Measurements from ENCODE around the gene TRHDE.

Gene TRHDE

GRCh38 chr12:72368719-72369422 lies 96.7 kb downstream of the TRHDE start:
- TF ChIP-seq, protein P1, sequence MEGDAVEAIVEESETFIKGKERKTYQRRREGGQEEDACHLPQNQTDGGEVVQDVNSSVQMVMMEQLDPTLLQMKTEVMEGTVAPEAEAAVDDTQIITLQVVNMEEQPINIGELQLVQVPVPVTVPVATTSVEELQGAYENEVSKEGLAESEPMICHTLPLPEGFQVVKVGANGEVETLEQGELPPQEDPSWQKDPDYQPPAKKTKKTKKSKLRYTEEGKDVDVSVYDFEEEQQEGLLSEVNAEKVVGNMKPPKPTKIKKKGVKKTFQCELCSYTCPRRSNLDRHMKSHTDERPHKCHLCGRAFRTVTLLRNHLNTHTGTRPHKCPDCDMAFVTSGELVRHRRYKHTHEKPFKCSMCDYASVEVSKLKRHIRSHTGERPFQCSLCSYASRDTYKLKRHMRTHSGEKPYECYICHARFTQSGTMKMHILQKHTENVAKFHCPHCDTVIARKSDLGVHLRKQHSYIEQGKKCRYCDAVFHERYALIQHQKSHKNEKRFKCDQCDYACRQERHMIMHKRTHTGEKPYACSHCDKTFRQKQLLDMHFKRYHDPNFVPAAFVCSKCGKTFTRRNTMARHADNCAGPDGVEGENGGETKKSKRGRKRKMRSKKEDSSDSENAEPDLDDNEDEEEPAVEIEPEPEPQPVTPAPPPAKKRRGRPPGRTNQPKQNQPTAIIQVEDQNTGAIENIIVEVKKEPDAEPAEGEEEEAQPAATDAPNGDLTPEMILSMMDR (IDR thresholded peaks at IDR 0.05; ENCODE audit: low read depth, low read length) = no peak
- no peak for TF ChIP-seq EZH2phosphoT487 (IDR thresholded peaks at IDR 0.05; ENCODE audit: low read depth)
- no peaks in the 10 kb centered on the region for H3K79me2 ChIP-seq (ENCODE audit: low read length)
- H3K4me2 ChIP-seq (ENCODE audit: low read length) = no peak overlapping the region
- H2AFZ ChIP-seq (ENCODE audit: low read depth, low read length) = no peak overlapping the region
- no peaks in the 10 kb centered on the region for H3K9me3 ChIP-seq (ENCODE audit: insufficient read depth, low read length)
- no peaks in the 10 kb centered on the region for H4K20me1 ChIP-seq (ENCODE audit: insufficient read depth, low read length)
- no peak overlapping the region for H3K4me3 ChIP-seq (ENCODE audit: low read length)
- H3K27ac ChIP-seq (ENCODE audit: low read length) = no peak overlapping the region
- H3K27me3 ChIP-seq (ENCODE audit: low read depth, low read length) = no peaks in the 10 kb centered on the region
- H3K9ac ChIP-seq (ENCODE audit: low read length) = no peak overlapping the region
- no peaks in the 10 kb centered on the region for H3K4me1 ChIP-seq (ENCODE audit: low read length)
- no peaks in the 10 kb centered on the region for H3K36me3 ChIP-seq (replicated peaks; ENCODE audit: low read depth, low read length)

DNA sequence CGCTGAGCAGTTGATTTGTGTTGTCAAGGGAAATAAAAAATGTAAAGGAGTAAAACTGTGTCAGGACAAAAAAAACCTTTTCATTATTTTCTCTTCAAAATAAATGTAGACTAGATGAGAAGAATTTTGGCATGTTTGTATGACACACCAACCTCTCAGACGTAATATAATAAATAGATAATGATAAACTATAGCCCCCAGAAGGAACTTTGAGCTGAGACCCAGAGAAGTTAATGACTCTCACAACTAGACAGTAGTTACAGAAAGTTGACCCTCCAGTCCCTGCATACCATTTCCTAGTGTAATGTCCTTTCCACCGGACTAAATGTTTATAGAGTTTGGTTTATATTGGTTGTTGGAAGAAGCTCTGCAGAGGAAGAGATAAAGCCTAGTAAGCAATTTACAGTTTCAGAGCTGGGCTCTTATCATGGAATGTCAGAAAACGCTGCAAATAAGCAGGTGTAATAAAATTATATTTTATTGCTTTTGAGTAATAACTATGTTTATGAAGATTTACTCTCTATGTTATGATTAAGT lies 97.3 kb downstream of the TRHDE start:
- Histone ChIP-seq H3K9ac (ENCODE audit: low read length) (no peak overlapping the region), H3K27ac (ENCODE audit: low read length) (no peak overlapping the region), H3K4me2 (ENCODE audit: low read length) (no peak overlapping the region), H3K4me1 (ENCODE audit: low read length) (no peaks in the 10 kb centered on the region), H3K4me3 (ENCODE audit: low read length) (no peak overlapping the region), H3K9me3 (ENCODE audit: insufficient read depth, low read length) (no peaks in the 10 kb centered on the region), H3K79me2 (ENCODE audit: low read length) (no peaks in the 10 kb centered on the region), H4K20me1 (ENCODE audit: insufficient read depth, low read length) (no peaks in the 10 kb centered on the region), H2AFZ (ENCODE audit: low read depth, low read length) (no peak overlapping the region), H3K36me3 (replicated peaks; ENCODE audit: low read depth, low read length) (no peaks in the 10 kb centered on the region), H3K27me3 (ENCODE audit: low read depth, low read length) (no peaks in the 10 kb centered on the region)
- TF ChIP-seq, protein P1 (IDR thresholded peaks at IDR 0.05; ENCODE audit: low read depth, low read length) = no peak
- no peak for TF ChIP-seq EZH2phosphoT487 (IDR thresholded peaks at IDR 0.05; ENCODE audit: low read depth)

- Histone ChIP-seq H4K20me1 (ENCODE audit: insufficient read depth, low read length) (no peaks in the 10 kb centered on the region), H3K36me3 (replicated peaks; ENCODE audit: low read depth, low read length) (no peaks in the 10 kb centered on the region), H3K4me3 (ENCODE audit: low read length) (no peak overlapping the region), H3K27ac (ENCODE audit: low read length) (no peak overlapping the region), H3K79me2 (ENCODE audit: low read length) (no peaks in the 10 kb centered on the region), H3K4me1 (ENCODE audit: low read length) (no peaks in the 10 kb centered on the region), H2AFZ (ENCODE audit: low read depth, low read length) (no peak overlapping the region), H3K27me3 (ENCODE audit: low read depth, low read length) (no peaks in the 10 kb centered on the region), H3K9me3 (ENCODE audit: insufficient read depth, low read length) (no peaks in the 10 kb centered on the region), H3K4me2 (ENCODE audit: low read length) (no peak overlapping the region), H3K9ac (ENCODE audit: low read length) (no peak overlapping the region)
- TF ChIP-seq EZH2phosphoT487 (IDR thresholded peaks at IDR 0.05; ENCODE audit: low read depth) = no peak
- TF ChIP-seq, protein P1 (IDR thresholded peaks at IDR 0.05; ENCODE audit: low read depth, low read length) = no peak
Observed at GRCh38 chr12:72380441-72380840, 108.3 kb downstream of the TRHDE start.

- Histone ChIP-seq H3K36me3 (replicated peaks; ENCODE audit: low read depth, low read length) (no peaks in the 10 kb centered on the region), H2AFZ (ENCODE audit: low read depth, low read length) (no peak overlapping the region), H3K4me2 (ENCODE audit: low read length) (no peak overlapping the region), H3K4me1 (ENCODE audit: low read length) (no peaks in the 10 kb centered on the region), H3K9ac (ENCODE audit: low read length) (no peak overlapping the region), H3K9me3 (ENCODE audit: insufficient read depth, low read length) (no peaks in the 10 kb centered on the region), H3K79me2 (ENCODE audit: low read length) (no peaks in the 10 kb centered on the region), H3K4me3 (ENCODE audit: low read length) (no peak overlapping the region), H4K20me1 (ENCODE audit: insufficient read depth, low read length) (no peaks in the 10 kb centered on the region), H3K27me3 (ENCODE audit: low read depth, low read length) (no peaks in the 10 kb centered on the region), H3K27ac (ENCODE audit: low read length) (no peak overlapping the region)
- TF ChIP-seq, protein P1 (IDR thresholded peaks at IDR 0.05; ENCODE audit: low read depth, low read length) = no peak
- TF ChIP-seq EZH2phosphoT487 (IDR thresholded peaks at IDR 0.05; ENCODE audit: low read depth) = no peak
Observed at GRCh38 chr12:72388322-72388721, 116.2 kb downstream of the TRHDE start.
